Mesenteric fat pad (tissue), 1 donor: ENCODE results near the gene TRPV5. TPM values are rescaled to one million over a fixed set of nuclear protein-coding genes. Genes with fewer than 3 reads are reported as not detected.

ENCODE experiments used
- total RNA-seq: library from RNA; stranded (reverse); fragmentation: NEBNext Ultra II Directional; extraction: Animal tissue kit (Norgen Biotek cat#: 25700); gene quantifications from one replicate; pipeline ENCODE4 v1.2.1, GENCODE V29; 2021
- donor health status: DM: yes; HTN: yes; CAD: no.

The TRPV5 gene
- total RNA-seq, 1 donor from 2014 or later: not detected

Other genes with a start within 250 kb of the TRPV5 start
- gene PRSS1, start 184.3 kb downstream of the TRPV5 start, total RNA-seq: 5.0 TPM
- gene PRSS2, start 162.8 kb downstream of the TRPV5 start, total RNA-seq: 9.3 TPM
- gene EPHB6, start 78.7 kb downstream of the TRPV5 start, total RNA-seq: 6.3 TPM
- gene TRPV6, start 48.0 kb downstream of the TRPV5 start, total RNA-seq: not detected
- not detected for gene LLCFC1, start 5.7 kb upstream of the TRPV5 start, total RNA-seq
- not detected for gene KEL, start 28.6 kb upstream of the TRPV5 start, total RNA-seq
- not detected for gene OR9A2, start 93.4 kb upstream of the TRPV5 start, total RNA-seq
- not detected for gene OR6V1, start 118.6 kb upstream of the TRPV5 start, total RNA-seq
- gene PIP, start 198.3 kb upstream of the TRPV5 start, total RNA-seq: not detected
- not detected for gene TAS2R39, start 249.7 kb upstream of the TRPV5 start, total RNA-seq